IPS-15b (cell line): Measurements from ENCODE around the gene ANK2.
A peak's percentile ranks its signal among the peaks of the same experiment; 100 is the strongest.

Source experiments
- H3K27me3 ChIP-seq: one replicate; pipeline ENCODE4 v1.6.1; 2013; ENCODE audit warnings: low read length; ENCODE audit not compliant: control insufficient read depth, insufficient read depth
- H3K36me3 ChIP-seq: one replicate; pipeline ENCODE4 v1.6.1; 2013; ENCODE audit warnings: low read length; ENCODE audit not compliant: control insufficient read depth, insufficient read depth
- H3K4me1 ChIP-seq: one replicate; pipeline ENCODE4 v1.6.1; 2013; ENCODE audit warnings: mild to moderate bottlenecking, low read length; ENCODE audit not compliant: control insufficient read depth, insufficient read depth
- H3K4me3 ChIP-seq: one replicate; pipeline ENCODE4 v1.5.1; 2013; ENCODE audit warnings: low read depth, low read length
- H3K9ac ChIP-seq: one replicate; pipeline ENCODE4 v1.6.1; 2013; ENCODE audit warnings: low read depth, mild to moderate bottlenecking, low read length
- H3K9me3 ChIP-seq: one replicate; pipeline ENCODE4 v1.6.1; 2013; ENCODE audit warnings: mild to moderate bottlenecking, low read length; ENCODE audit not compliant: control insufficient read depth, insufficient read depth

The ANK2 gene

DNA sequence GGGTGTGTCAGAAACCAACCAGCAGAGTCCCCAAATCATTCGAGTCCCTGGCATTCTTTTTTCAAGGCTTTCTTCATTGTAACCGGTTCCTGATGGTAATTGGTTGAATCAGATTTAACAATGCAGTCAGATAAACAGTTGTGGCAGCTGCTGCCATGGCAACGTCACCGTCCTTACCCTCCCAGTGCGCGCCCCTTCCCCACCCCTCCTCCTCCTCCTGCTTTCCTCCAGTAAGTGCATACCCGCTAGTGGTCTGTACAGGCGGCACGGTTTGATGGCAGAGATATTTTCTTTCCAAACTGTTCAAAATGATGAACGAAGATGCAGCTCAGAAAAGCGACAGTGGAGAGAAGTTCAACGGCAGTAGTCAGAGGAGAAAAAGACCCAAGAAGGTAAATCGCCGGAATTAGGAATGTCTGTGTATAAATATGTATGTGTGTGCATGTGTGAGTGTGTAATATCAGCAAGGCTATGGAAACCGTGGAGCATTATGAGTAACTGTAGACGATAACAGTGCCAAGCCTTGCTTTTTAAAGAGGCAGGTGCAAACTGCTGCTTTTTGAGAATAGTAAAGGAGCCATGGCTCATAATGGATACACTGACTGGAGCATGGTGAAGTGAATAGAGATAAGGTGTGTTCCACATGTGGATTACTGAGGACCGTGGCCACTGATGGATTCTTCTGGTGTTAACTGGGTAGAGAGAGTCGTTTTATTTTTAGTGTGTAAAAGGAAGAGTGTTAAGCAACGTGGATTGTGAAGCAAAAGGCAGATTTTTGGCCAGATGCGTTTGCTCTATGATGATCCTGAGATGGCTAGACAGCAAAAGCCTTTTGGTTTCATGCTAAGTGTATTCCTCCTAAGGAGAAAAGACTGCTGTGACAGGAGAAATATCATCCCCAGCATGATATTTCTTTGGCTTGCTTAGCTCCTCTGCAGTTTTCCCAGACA is at the start of gene ANK2:
Gene ANK2, plus strand, starts transcription at position 233 of the 950 bp plus-strand sequence. Its CDS starts 76 bp downstream, at position 309.
- Histone ChIP-seq H3K9me3 (no peaks in the 10 kb centered on the region), H3K27me3 (no peaks in the 10 kb centered on the region), H3K9ac (no peak within 1 kb of the TSS), H3K36me3 (no peaks in the 10 kb centered on the region), H3K4me3 (peak within 1 kb of the TSS; percentile 39), H3K4me1 (peaks cover 18% of the 10 kb centered on the region)

DNA sequence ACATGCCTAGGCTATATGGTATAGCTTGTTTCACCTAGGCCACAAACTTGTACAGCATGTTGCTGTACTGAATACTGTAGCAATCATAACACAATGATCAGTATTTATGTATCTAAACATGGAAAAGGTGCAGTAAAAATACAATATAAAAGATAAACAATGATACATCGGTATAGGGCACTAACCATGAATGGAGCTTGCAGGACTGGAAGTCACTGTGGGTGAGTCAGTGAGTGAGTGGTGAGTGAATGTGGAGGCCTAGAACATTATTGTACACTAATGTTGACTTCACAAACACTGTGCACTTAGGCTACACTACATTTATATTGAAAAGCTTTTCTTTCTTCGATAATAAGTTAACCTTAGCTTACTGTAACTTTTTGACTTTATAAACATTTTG is 45.6 kb upstream of the ANK2 start:
- Histone ChIP-seq H3K4me3 (no peak overlapping the region), H3K4me1 (no peaks in the 10 kb centered on the region), H3K36me3 (no peaks in the 10 kb centered on the region), H3K9me3 (no peaks in the 10 kb centered on the region), H3K27me3 (no peaks in the 10 kb centered on the region), H3K9ac (no peak overlapping the region)

DNA sequence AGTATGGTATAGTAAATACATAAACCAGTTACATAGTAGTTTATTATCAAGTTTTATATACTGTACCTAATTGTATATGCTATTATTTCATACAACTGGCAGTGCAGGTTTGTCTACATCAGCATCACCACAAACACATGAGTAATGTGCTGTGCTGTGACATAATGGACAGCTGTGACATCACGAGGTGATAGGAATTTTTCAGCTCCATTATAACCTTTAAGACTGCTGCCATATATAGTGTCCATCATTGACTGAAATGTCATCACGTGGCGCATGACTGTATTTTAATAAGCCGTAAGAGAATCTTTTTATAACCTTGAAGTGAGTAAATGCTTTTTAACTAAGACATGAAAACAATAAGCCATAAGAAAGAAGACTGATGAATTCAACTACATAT is 44.8 kb upstream of the ANK2 start:
- no peak overlapping the region for H3K9ac ChIP-seq
- H3K4me1 ChIP-seq = no peaks in the 10 kb centered on the region
- H3K36me3 ChIP-seq = no peaks in the 10 kb centered on the region
- H3K9me3 ChIP-seq = no peaks in the 10 kb centered on the region
- H3K27me3 ChIP-seq = no peaks in the 10 kb centered on the region
- H3K4me3 ChIP-seq = no peak overlapping the region

DNA sequence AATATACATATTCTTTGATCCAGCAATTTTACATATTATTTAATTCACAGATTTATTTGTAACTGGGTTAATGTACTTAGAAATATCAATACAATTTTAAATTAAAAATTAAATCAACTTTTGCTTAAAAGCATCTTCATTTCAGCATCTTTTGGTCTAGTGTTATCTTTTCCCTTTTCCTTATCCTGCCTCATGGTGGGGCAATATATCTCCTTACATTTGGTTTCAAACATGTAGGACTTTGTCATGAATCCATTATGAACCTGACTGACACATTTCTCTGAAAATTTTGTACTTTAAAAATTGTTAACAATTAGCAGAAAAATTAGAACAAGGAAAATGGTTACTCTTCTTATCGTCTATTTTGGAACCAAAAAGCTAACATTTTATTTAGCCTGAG is 42.8 kb upstream of the ANK2 start:
- Histone ChIP-seq H3K27me3 (no peaks in the 10 kb centered on the region), H3K4me1 (no peaks in the 10 kb centered on the region), H3K9ac (no peak overlapping the region), H3K9me3 (no peaks in the 10 kb centered on the region), H3K36me3 (no peaks in the 10 kb centered on the region), H3K4me3 (no peak overlapping the region)

DNA sequence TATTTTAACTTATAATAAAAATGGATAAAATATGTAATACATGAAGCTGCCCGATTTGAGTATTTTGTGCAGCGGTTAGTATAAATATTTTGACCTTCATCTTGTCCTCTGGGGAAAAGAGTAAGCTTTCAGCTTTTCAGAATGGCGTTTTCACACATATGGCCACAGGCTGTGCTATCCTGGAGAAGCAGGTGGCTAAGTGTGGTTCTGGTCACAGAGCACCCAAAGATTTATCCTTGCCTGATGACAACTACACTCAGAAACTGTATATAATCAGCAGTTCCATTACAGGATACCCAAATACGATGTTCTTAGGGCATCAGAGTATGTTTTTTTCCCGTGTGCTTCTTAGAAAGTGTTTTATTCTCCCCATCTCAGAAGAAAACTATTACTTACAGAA is 42.3 kb upstream of the ANK2 start:
- H3K27me3 ChIP-seq = no peaks in the 10 kb centered on the region
- no peaks in the 10 kb centered on the region for H3K36me3 ChIP-seq
- H3K9me3 ChIP-seq = no peaks in the 10 kb centered on the region
- H3K4me3 ChIP-seq = no peak overlapping the region
- no peak overlapping the region for H3K9ac ChIP-seq
- no peaks in the 10 kb centered on the region for H3K4me1 ChIP-seq

DNA sequence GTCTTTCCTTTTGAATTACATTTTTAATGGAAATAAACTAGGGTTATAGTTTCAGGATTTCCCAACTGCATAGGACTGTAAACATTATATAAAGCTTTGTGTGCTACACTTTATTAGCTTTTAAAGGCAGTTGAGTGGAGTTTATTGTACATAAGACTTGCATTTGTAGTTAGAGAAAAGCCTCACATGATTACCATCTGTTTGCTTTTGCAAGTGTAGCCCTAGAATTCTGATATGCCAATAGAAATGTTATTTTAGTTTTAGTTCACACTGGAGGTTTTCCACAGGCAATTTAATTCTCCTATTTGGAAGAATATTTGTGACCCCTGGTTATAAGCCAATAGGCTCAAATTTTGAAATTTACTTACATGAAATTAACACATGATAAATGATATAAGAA is 41.3 kb upstream of the ANK2 start:
- Histone ChIP-seq H3K9me3 (no peaks in the 10 kb centered on the region), H3K36me3 (no peaks in the 10 kb centered on the region), H3K4me1 (no peaks in the 10 kb centered on the region), H3K4me3 (no peak overlapping the region), H3K9ac (no peak overlapping the region), H3K27me3 (no peaks in the 10 kb centered on the region)

DNA sequence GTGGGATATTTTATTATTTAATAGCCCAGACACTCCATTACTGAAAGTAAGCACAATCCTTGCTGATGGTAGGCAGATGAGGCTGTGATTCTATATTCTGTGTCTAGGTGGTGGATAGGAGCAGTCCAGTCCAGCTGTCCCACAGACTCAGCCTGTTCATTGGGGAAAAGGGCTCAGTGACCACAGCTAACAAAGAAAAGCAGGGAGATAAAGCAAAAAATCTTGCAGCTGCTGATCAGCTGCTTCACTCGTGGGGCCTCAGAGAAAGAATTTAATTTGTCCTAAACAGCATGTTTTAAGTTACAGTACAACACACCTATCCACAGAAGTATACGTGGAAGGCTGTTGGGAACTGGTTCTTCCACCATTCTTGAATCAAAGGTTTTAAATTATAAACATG is 40.7 kb upstream of the ANK2 start:
- H3K4me3 ChIP-seq = no peak overlapping the region
- H3K27me3 ChIP-seq = no peaks in the 10 kb centered on the region
- H3K9ac ChIP-seq = no peak overlapping the region
- H3K4me1 ChIP-seq = no peaks in the 10 kb centered on the region
- H3K36me3 ChIP-seq = no peaks in the 10 kb centered on the region
- no peaks in the 10 kb centered on the region for H3K9me3 ChIP-seq

DNA sequence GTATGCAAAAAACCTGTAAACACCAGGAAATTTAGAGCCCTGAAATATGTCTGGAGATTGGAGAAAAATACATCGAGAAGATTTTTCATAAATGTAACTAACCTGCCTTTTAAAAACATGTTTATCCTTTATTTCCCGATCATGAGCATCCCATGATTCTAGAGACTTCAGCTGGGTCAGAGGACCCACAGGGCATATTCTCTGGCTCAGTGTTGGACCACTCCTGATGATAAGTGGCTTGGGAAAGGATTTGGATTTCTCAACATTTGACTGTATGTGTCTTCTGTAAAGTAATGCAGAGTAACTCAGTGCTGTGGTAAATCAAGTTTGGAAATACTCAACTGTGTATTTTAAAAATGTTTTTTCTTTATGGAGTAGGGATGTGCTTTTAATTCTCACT is 40.0 kb upstream of the ANK2 start:
- H3K27me3 ChIP-seq = no peaks in the 10 kb centered on the region
- H3K9ac ChIP-seq = no peak overlapping the region
- H3K9me3 ChIP-seq = no peaks in the 10 kb centered on the region
- no peak overlapping the region for H3K4me3 ChIP-seq
- no peaks in the 10 kb centered on the region for H3K4me1 ChIP-seq
- H3K36me3 ChIP-seq = no peaks in the 10 kb centered on the region

DNA sequence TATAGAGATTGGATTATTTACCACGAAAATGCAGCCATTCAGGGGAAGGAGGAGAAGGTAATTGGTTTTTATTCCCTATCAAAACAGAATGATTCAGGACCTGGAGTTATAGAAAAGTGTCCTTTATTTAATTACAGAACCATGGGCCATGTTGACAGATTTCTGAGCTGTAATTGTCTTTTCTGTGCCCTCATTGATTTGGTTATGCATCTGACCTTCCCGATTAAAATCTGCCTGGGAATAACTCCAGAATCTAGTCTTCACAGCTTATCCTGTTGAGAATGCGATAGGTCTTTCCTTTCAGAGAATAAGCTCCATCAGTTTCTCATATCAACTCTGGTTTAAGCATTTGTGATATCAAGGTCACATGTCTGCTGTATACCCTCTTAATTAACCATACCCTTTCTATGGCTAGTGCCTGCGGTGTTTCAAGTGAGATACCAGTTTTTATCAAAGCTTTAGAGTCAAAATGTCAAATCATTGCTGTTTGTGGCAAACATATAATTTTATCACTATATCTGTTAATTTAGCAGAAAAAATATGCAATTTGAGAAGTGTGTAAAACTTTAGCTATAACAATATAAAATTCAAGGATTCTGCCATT is 37.2 kb upstream of the ANK2 start:
- Histone ChIP-seq H3K27me3 (no peaks in the 10 kb centered on the region), H3K36me3 (no peaks in the 10 kb centered on the region), H3K4me3 (no peak overlapping the region), H3K9me3 (no peaks in the 10 kb centered on the region), H3K4me1 (no peaks in the 10 kb centered on the region), H3K9ac (no peak overlapping the region)

DNA sequence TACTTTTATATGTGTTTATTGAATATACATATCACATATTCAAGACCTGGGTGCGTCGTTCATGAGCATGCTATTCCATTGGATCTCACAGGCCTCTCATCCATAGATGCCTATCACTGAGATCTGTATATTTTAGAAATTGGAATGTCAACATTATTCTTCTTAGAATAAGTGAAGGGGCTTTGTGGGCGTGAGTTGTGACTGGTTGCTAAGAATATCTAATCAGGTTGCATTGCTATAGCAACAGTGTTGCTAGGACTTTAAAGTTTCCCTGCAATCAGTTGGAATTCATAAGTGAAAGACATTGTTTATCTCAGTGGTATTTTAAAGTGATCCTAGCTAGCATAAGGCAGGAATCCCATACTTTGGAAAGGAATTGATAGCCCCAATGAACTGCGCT is 36.7 kb upstream of the ANK2 start:
- no peaks in the 10 kb centered on the region for H3K9me3 ChIP-seq
- no peaks in the 10 kb centered on the region for H3K4me1 ChIP-seq
- no peak overlapping the region for H3K9ac ChIP-seq
- no peaks in the 10 kb centered on the region for H3K27me3 ChIP-seq
- no peaks in the 10 kb centered on the region for H3K36me3 ChIP-seq
- no peak overlapping the region for H3K4me3 ChIP-seq

DNA sequence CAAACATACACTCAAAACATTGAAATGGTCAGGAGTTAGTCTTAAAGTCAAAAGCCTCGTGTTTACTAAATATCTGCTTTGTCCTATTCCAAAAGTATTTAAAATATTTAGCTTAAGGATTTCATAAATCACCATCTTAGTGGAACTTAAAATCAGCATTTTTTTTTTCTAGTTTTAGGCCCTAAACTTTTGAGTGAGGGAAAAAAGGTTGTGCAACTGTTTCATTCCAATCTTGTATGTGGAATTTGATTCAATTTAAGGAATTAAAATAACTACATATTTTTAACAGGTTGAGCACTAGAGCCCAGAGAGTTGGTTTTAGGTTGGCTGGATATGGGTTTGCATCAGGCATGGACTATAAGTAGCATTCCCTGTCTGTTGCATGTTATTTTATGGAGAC is 35.7 kb upstream of the ANK2 start:
- Histone ChIP-seq H3K4me3 (no peak overlapping the region), H3K9me3 (no peaks in the 10 kb centered on the region), H3K27me3 (no peaks in the 10 kb centered on the region), H3K36me3 (no peaks in the 10 kb centered on the region), H3K9ac (no peak overlapping the region), H3K4me1 (no peaks in the 10 kb centered on the region)

DNA sequence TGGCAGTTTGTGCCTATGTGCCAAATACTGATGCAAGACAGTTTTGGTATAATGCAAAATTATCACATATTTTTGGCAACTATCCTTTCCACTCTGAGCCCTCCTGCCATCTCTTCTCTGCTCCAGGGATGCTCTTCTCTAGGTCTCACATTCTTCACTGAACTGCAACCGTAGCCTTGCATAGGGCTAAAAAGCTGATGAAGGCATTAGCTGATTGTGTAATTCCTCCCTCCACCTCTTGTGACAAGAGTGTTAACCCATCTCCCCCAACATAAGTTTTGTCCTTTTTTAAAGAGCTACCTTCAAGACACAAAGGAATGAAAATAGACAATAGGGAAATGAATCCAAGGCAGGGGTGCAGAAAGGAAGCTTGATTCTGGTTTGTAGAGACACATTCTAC is 33.1 kb upstream of the ANK2 start:
- H3K4me3 ChIP-seq = no peak overlapping the region
- no peaks in the 10 kb centered on the region for H3K36me3 ChIP-seq
- H3K4me1 ChIP-seq = no peaks in the 10 kb centered on the region
- H3K9me3 ChIP-seq = no peaks in the 10 kb centered on the region
- H3K27me3 ChIP-seq = no peaks in the 10 kb centered on the region
- H3K9ac ChIP-seq = no peak overlapping the region
